ENCODE measurements around the gene NCF4.

NCF4 gene

GRCh38 chr22:36835903-36836302, 24.9 kb upstream of the NCF4 start:
- no peak overlapping the region for H3K4me3 ChIP-seq (ENCODE audit: low read depth in 1 of 2, low read length in 2 of 2)
- no peaks in the 10 kb centered on the region for H3K4me1 ChIP-seq (ENCODE audit: control insufficient read depth in 1 of 2, insufficient read depth in 2 of 2, low read length in 2 of 2)
- no peaks in the 10 kb centered on the region for H3K9me3 ChIP-seq (ENCODE audit: control insufficient read depth in 1 of 2, low read length in 2 of 2)
- H3K36me3 ChIP-seq (ENCODE audit: control insufficient read depth in 1 of 2, insufficient read depth in 2 of 2, low read length in 2 of 2), result no peaks in the 10 kb centered on the region
- H3K27ac ChIP-seq (ENCODE audit: low read depth, low read length), result no peak overlapping the region
- H3K27me3 ChIP-seq (ENCODE audit: control insufficient read depth in 1 of 2, insufficient read depth in 2 of 2, low read length in 2 of 2), result no peaks in the 10 kb centered on the region
- no peak overlapping the region for H3K9ac ChIP-seq (ENCODE audit: low read depth in 1 of 2, low read length in 2 of 2)

- no peak overlapping the region for H3K27ac ChIP-seq (ENCODE audit: low read depth, low read length)
- H3K9me3 ChIP-seq (ENCODE audit: control insufficient read depth in 1 of 2, low read length in 2 of 2), result no peaks in the 10 kb centered on the region
- H3K27me3 ChIP-seq (ENCODE audit: control insufficient read depth in 1 of 2, insufficient read depth in 2 of 2, low read length in 2 of 2), result no peaks in the 10 kb centered on the region
- no peak overlapping the region for H3K4me3 ChIP-seq (ENCODE audit: low read depth in 1 of 2, low read length in 2 of 2)
- no peaks in the 10 kb centered on the region for H3K36me3 ChIP-seq (ENCODE audit: control insufficient read depth in 1 of 2, insufficient read depth in 2 of 2, low read length in 2 of 2)
- no peaks in the 10 kb centered on the region for H3K4me1 ChIP-seq (ENCODE audit: control insufficient read depth in 1 of 2, insufficient read depth in 2 of 2, low read length in 2 of 2)
- H3K9ac ChIP-seq (ENCODE audit: low read depth in 1 of 2, low read length in 2 of 2), result no peak overlapping the region
Measured at GRCh38 chr22:36838119-36839030, 22.4 kb upstream of the NCF4 start.

- Histone ChIP-seq H3K4me1 (ENCODE audit: control insufficient read depth in 1 of 2, insufficient read depth in 2 of 2, low read length in 2 of 2) (no peaks in the 10 kb centered on the region), H3K36me3 (ENCODE audit: control insufficient read depth in 1 of 2, insufficient read depth in 2 of 2, low read length in 2 of 2) (no peaks in the 10 kb centered on the region), H3K9ac (ENCODE audit: low read depth in 1 of 2, low read length in 2 of 2) (no peak overlapping the region), H3K27ac (ENCODE audit: low read depth, low read length) (no peak overlapping the region), H3K4me3 (ENCODE audit: low read depth in 1 of 2, low read length in 2 of 2) (no peak overlapping the region), H3K9me3 (ENCODE audit: control insufficient read depth in 1 of 2, low read length in 2 of 2) (no peaks in the 10 kb centered on the region), H3K27me3 (ENCODE audit: control insufficient read depth in 1 of 2, insufficient read depth in 2 of 2, low read length in 2 of 2) (no peaks in the 10 kb centered on the region)
Measured at GRCh38 chr22:36839356-36840073, 21.3 kb upstream of the NCF4 start.

DNA sequence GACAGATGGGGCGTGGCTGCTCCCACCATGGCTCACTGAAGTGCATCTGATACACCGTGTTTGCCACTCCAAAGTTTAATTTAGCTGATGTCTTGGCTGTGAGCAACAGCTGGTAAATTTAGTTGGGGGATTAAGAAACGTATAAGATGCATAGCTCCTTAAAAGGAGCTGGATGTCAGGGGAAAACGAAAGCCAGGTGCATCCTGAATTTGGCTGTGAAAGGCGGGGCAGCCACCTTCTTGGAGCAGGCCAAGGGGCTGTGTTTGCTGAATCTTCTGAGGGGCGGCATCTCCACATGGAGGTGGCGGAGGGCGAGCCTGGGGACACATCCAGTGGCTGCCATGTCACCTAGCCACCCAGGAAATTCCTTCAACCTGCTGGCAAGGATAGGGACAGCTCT, 20.7 kb upstream of the NCF4 start:
- H3K9me3 ChIP-seq (ENCODE audit: control insufficient read depth in 1 of 2, low read length in 2 of 2), result no peaks in the 10 kb centered on the region
- no peaks in the 10 kb centered on the region for H3K27me3 ChIP-seq (ENCODE audit: control insufficient read depth in 1 of 2, insufficient read depth in 2 of 2, low read length in 2 of 2)

GRCh38 chr22:36846271-36846670, 14.5 kb upstream of the NCF4 start:
- Histone ChIP-seq H3K4me1 (ENCODE audit: control insufficient read depth in 1 of 2, insufficient read depth in 2 of 2, low read length in 2 of 2) (no peaks in the 10 kb centered on the region), H3K9ac (ENCODE audit: low read depth in 1 of 2, low read length in 2 of 2) (no peak overlapping the region), H3K36me3 (ENCODE audit: control insufficient read depth in 1 of 2, insufficient read depth in 2 of 2, low read length in 2 of 2) (no peaks in the 10 kb centered on the region), H3K27ac (ENCODE audit: low read depth, low read length) (no peak overlapping the region), H3K4me3 (ENCODE audit: low read depth in 1 of 2, low read length in 2 of 2) (no peak overlapping the region), H3K27me3 (ENCODE audit: control insufficient read depth in 1 of 2, insufficient read depth in 2 of 2, low read length in 2 of 2) (peaks cover 12 to 16% of the 10 kb centered on the region in 2 donors), H3K9me3 (ENCODE audit: control insufficient read depth in 1 of 2, low read length in 2 of 2) (no peaks in the 10 kb centered on the region)

More for the DNA sequence above, 20.7 kb upstream of the NCF4 start:
- H3K4me1 ChIP-seq (ENCODE audit: control insufficient read depth in 1 of 2, insufficient read depth in 2 of 2, low read length in 2 of 2), result no peaks in the 10 kb centered on the region
- H3K9ac ChIP-seq (ENCODE audit: low read depth in 1 of 2, low read length in 2 of 2), result no peak overlapping the region
- H3K27ac ChIP-seq (ENCODE audit: low read depth, low read length), result no peak overlapping the region
- H3K36me3 ChIP-seq (ENCODE audit: control insufficient read depth in 1 of 2, insufficient read depth in 2 of 2, low read length in 2 of 2), result no peaks in the 10 kb centered on the region
- H3K4me3 ChIP-seq (ENCODE audit: low read depth in 1 of 2, low read length in 2 of 2), result no peak overlapping the region

GRCh38 chr22:36846949-36847348, 13.9 kb upstream of the NCF4 start:
- no peaks in the 10 kb centered on the region for H3K36me3 ChIP-seq (ENCODE audit: control insufficient read depth in 1 of 2, insufficient read depth in 2 of 2, low read length in 2 of 2)
- no peak overlapping the region for H3K9ac ChIP-seq (ENCODE audit: low read depth in 1 of 2, low read length in 2 of 2)
- H3K4me3 ChIP-seq (ENCODE audit: low read depth in 1 of 2, low read length in 2 of 2), result no peak overlapping the region
- no peak overlapping the region for H3K27ac ChIP-seq (ENCODE audit: low read depth, low read length)
- no peaks in the 10 kb centered on the region for H3K9me3 ChIP-seq (ENCODE audit: control insufficient read depth in 1 of 2, low read length in 2 of 2)
- H3K27me3 ChIP-seq (ENCODE audit: control insufficient read depth in 1 of 2, insufficient read depth in 2 of 2, low read length in 2 of 2), result peaks cover 12 to 16% of the 10 kb centered on the region in 2 donors
- no peaks in the 10 kb centered on the region for H3K4me1 ChIP-seq (ENCODE audit: control insufficient read depth in 1 of 2, insufficient read depth in 2 of 2, low read length in 2 of 2)

DNA sequence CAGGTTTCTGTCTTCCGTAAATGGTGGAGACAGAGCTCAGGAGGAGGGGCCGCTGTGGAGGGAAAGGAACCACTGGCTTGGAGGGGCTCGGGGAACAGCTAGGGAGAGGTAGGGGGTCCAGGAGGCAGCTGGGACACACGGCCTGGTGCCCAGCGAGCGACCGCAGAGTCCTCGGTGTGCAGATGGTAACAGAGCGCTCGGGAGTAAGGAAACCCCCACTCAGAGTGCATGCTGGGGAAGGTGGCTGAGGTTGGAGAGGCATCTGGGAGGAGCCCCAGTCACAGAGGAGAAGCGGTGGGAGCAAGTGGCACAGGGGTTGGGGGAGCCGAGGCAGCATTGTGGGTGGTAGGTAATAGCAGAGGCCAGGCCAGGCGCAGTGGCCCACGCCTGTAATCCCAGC, 10.8 kb upstream of the NCF4 start:
- no peak overlapping the region for H3K9ac ChIP-seq (ENCODE audit: low read depth in 1 of 2, low read length in 2 of 2)
- H3K36me3 ChIP-seq (ENCODE audit: control insufficient read depth in 1 of 2, insufficient read depth in 2 of 2, low read length in 2 of 2), result no peaks in the 10 kb centered on the region
- peaks cover 0 to 3% of the 10 kb centered on the region in 2 donors for H3K4me1 ChIP-seq (ENCODE audit: control insufficient read depth in 1 of 2, insufficient read depth in 2 of 2, low read length in 2 of 2)
- H3K27ac ChIP-seq (ENCODE audit: low read depth, low read length), result no peak overlapping the region
- no peaks in the 10 kb centered on the region for H3K9me3 ChIP-seq (ENCODE audit: control insufficient read depth in 1 of 2, low read length in 2 of 2)
- no peak overlapping the region for H3K4me3 ChIP-seq (ENCODE audit: low read depth in 1 of 2, low read length in 2 of 2)
- H3K27me3 ChIP-seq (ENCODE audit: control insufficient read depth in 1 of 2, insufficient read depth in 2 of 2, low read length in 2 of 2), result peaks cover 12 to 16% of the 10 kb centered on the region in 2 donors

DNA sequence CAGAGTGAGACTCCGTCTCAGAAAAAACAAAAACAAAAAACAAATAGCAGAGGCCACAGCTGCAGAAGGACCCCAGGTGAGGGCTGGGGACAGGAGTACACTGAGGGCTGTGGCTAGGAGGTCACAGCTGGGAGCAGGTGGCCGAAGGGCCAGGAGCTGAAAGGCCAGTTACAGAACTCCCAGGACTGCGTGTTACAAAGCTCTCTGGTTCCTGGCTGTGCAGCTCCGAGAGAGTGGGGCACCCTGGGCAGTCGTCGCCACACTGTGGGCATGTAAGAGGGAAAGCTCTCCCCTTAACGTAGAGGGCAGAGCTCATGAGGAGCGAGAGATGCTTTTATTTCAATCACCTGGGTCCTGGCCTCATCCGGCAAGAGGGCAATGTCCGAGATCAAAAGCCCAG, 10.1 kb upstream of the NCF4 start:
- H3K9ac ChIP-seq (ENCODE audit: low read depth in 1 of 2, low read length in 2 of 2), result no peak overlapping the region
- H3K27ac ChIP-seq (ENCODE audit: low read depth, low read length), result no peak overlapping the region
- peaks cover 0 to 3% of the 10 kb centered on the region in 2 donors for H3K4me1 ChIP-seq (ENCODE audit: control insufficient read depth in 1 of 2, insufficient read depth in 2 of 2, low read length in 2 of 2)
- H3K9me3 ChIP-seq (ENCODE audit: control insufficient read depth in 1 of 2, low read length in 2 of 2), result no peaks in the 10 kb centered on the region
- no peak overlapping the region for H3K4me3 ChIP-seq (ENCODE audit: low read depth in 1 of 2, low read length in 2 of 2)
- no peaks in the 10 kb centered on the region for H3K36me3 ChIP-seq (ENCODE audit: control insufficient read depth in 1 of 2, insufficient read depth in 2 of 2, low read length in 2 of 2)
- peaks cover 12 to 16% of the 10 kb centered on the region in 2 donors for H3K27me3 ChIP-seq (ENCODE audit: control insufficient read depth in 1 of 2, insufficient read depth in 2 of 2, low read length in 2 of 2)

GRCh38 chr22:36852056-36852973, 8.5 kb upstream of the NCF4 start:
- peaks cover 0 to 13% of the 10 kb centered on the region in 2 donors for H3K4me1 ChIP-seq (ENCODE audit: control insufficient read depth in 1 of 2, insufficient read depth in 2 of 2, low read length in 2 of 2)
- no peaks in the 10 kb centered on the region for H3K36me3 ChIP-seq (ENCODE audit: control insufficient read depth in 1 of 2, insufficient read depth in 2 of 2, low read length in 2 of 2)
- peaks cover 9 to 12% of the 10 kb centered on the region in 2 donors for H3K27me3 ChIP-seq (ENCODE audit: control insufficient read depth in 1 of 2, insufficient read depth in 2 of 2, low read length in 2 of 2)
- no peak overlapping the region for H3K4me3 ChIP-seq (ENCODE audit: low read depth in 1 of 2, low read length in 2 of 2)
- no peaks in the 10 kb centered on the region for H3K9me3 ChIP-seq (ENCODE audit: control insufficient read depth in 1 of 2, low read length in 2 of 2)
- no peak overlapping the region for H3K27ac ChIP-seq (ENCODE audit: low read depth, low read length)
- no peak overlapping the region for H3K9ac ChIP-seq (ENCODE audit: low read depth in 1 of 2, low read length in 2 of 2)
